ENCODE results near the gene WSCD1. TPM values are rescaled to one million over a fixed set of nuclear protein-coding genes. Genes with fewer than 3 reads are reported as not detected.

WSCD1 gene
- total RNA-seq, 2 donors from 2014 or later = 19.5 to 22.3 TPM

DNA sequence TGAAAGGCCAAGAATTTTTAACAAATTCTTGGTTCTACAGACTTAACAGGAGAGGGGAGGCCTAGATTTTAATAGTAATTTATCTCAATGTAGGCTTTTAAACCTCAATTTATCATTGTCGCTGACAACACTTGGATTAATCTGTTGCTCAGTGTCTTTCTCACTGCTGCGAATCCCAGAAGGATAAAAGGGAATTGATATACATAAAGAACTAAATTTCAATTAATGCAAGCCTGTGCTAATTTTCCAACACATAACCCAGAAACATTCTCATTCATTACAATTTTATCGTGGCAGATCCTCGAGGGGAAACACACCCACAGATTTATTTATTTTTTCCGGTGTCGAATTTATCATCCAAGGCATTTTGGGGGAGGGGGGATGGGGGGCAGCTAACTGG is 98.1 kb downstream of the WSCD1 start:
- intact Hi-C loops (cut with DNase I) = no loop called here
- no peaks in the 10 kb centered on the region for H3K4me1 ChIP-seq
- no peak for DNase-seq
- H3K27ac ChIP-seq = no peak overlapping the region
- TF ChIP-seq, protein P1, sequence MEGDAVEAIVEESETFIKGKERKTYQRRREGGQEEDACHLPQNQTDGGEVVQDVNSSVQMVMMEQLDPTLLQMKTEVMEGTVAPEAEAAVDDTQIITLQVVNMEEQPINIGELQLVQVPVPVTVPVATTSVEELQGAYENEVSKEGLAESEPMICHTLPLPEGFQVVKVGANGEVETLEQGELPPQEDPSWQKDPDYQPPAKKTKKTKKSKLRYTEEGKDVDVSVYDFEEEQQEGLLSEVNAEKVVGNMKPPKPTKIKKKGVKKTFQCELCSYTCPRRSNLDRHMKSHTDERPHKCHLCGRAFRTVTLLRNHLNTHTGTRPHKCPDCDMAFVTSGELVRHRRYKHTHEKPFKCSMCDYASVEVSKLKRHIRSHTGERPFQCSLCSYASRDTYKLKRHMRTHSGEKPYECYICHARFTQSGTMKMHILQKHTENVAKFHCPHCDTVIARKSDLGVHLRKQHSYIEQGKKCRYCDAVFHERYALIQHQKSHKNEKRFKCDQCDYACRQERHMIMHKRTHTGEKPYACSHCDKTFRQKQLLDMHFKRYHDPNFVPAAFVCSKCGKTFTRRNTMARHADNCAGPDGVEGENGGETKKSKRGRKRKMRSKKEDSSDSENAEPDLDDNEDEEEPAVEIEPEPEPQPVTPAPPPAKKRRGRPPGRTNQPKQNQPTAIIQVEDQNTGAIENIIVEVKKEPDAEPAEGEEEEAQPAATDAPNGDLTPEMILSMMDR (IDR thresholded peaks at IDR 0.05) = no peak
- H3K36me3 ChIP-seq = no peaks in the 10 kb centered on the region
- H3K4me3 ChIP-seq = no peak overlapping the region
- no peak overlapping the region for H3K9ac ChIP-seq (ENCODE audit: low read depth in 2 of 2, low read length in 2 of 2)
- no peaks in the 10 kb centered on the region for H3K27me3 ChIP-seq
- H3K9me3 ChIP-seq = no peaks in the 10 kb centered on the region

DNA sequence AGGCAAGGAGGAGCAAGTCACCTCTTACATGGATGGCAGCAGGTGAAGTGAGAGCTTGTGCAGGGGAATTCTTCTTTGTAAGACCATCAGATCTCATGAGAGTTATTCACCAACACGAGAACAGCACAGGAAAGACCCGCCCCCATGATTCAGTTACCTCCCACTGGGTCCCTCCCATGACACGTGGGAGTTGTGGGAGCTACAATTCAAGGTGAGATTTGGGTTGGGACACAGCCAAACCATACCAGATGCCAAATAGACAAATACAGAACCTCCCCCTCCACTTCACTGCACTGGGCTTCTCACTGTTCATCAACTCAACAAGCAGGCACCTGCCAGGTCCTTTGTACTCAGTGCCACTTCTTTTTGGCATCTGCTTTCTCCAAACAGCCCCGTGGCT is 100.2 kb downstream of the WSCD1 start:
- TF ChIP-seq, protein P1 (IDR thresholded peaks at IDR 0.05) = no peak

DNA sequence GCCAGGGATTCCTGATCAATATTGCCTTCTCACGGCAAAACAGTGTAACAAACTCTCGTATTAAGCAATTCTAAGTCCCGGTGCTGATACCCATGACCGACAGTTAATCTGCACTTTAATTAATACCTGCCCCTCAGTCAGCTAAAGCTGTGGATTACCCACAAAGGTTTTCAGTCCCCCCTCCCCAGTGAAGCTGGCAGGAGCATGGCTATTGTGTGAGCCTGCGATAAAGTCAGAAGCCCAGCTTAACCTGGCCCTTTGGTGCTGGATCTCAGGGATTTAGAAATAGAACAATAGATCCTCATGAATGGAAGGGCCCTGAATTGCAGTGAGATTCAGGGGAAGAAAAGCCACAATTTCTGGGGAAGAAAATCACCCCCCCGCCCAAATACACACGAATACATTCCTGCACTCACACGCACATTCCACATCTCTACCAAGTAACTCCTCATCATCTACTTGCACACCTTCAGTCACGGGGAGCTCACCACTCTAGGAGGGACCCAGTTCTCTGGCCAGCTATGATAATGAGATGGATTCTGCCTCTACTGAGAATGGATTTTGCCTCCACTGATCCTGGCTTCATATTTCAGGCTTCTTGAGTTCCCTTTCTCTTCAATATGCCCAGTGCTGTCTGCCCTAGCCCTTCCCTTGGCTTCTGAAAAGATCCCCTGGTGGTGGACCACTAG is 102.6 kb downstream of the WSCD1 start:
- intact Hi-C loops (cut with DNase I) = no loop called here
- no peak for DNase-seq

More for the DNA sequence above, 100.2 kb downstream of the WSCD1 start:
- no peak for DNase-seq
- Histone ChIP-seq H3K4me3 (no peak overlapping the region), H3K9ac (ENCODE audit: low read depth in 2 of 2, low read length in 2 of 2) (no peak overlapping the region), H3K4me1 (no peaks in the 10 kb centered on the region), H3K36me3 (no peaks in the 10 kb centered on the region), H3K27me3 (no peaks in the 10 kb centered on the region), H3K9me3 (no peaks in the 10 kb centered on the region), H3K27ac (no peak overlapping the region)
- intact Hi-C loops (cut with DNase I) = no loop called here

DNA sequence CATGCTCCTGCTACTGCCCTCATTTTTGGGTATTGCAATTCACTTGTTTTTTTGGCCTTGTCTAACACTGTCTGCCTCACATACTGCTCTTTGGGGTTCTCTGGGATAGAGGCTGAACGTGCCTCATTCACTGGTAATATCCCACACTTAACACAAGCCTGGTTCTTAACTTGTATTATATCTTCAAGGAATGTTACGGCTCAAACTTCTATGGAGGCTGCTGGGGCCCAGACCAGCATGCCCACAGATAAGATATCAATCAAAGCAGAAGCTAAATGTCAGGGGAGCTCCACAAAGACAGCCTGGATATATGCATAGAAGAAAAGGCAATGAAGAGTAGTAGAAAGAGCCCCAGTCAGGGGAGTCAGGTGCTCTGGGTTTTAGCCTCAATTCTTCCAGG is 103.5 kb downstream of the WSCD1 start:
- TF ChIP-seq, protein P1 (IDR thresholded peaks at IDR 0.05) = no peak
- Histone ChIP-seq H3K36me3 (no peaks in the 10 kb centered on the region), H3K27ac (no peak overlapping the region), H3K27me3 (no peaks in the 10 kb centered on the region), H3K9ac (ENCODE audit: low read depth in 2 of 2, low read length in 2 of 2) (no peak overlapping the region), H3K4me1 (no peaks in the 10 kb centered on the region), H3K9me3 (no peaks in the 10 kb centered on the region), H3K4me3 (no peak overlapping the region)
- intact Hi-C loops (cut with DNase I) = no loop called here
- DNase-seq = no peak

More for the DNA sequence above, 102.6 kb downstream of the WSCD1 start:
- H3K4me1 ChIP-seq = no peaks in the 10 kb centered on the region
- no peaks in the 10 kb centered on the region for H3K27me3 ChIP-seq
- no peaks in the 10 kb centered on the region for H3K36me3 ChIP-seq
- H3K9me3 ChIP-seq = no peaks in the 10 kb centered on the region
- H3K27ac ChIP-seq = no peak overlapping the region
- no peak overlapping the region for H3K9ac ChIP-seq (ENCODE audit: low read depth in 2 of 2, low read length in 2 of 2)
- TF ChIP-seq, protein P1 (IDR thresholded peaks at IDR 0.05) = no peak
- no peak overlapping the region for H3K4me3 ChIP-seq
